Measurements from ENCODE around the gene SLFN12L. TPM values are rescaled to one million over a fixed set of nuclear protein-coding genes. Genes with fewer than 3 reads are reported as not detected.

SLFN12L gene
- total RNA-seq, 1 experiment from 2014 or later = not detected

DNA sequence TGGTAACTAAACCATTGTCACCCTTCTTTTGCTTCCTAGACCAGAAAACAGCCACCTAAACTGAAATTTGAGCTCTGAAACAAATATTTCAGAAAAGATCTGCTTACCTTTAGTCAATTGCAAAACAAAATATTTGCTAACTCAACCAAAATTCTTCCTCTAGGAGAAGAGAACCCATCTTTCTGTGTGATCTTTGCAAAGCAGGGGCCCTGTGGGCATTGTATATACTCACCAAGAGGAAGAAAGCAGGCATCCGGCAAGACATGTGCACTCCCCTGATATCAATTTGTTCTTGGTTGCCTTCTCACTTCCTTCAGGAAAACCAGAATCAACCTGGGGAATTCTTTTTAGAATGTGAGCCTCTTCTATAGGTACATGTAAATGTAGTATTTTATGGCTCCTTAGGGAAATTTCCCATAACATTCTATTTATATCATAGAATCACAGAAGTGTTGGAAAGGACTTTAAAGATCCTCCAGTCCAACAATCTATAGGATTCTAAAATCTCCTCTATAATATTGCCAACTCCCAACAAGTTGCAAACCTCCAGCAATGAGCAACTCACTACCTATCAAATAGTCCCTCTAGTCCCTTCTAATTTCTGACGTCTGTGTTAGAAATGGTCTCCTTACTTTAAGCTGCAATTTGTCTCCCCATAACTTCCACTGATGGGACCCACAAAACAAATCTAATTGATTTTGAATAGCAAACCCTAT, 22.2 kb upstream of the SLFN12L start:
- Mint-ChIP-seq H3K36me3 (ENCODE audit: insufficient read depth in 1 of 3, low read depth in 3 of 3) (no peaks in the 10 kb centered on the region), H3K27ac (no peak overlapping the region), H3K9me3 (no peaks in the 10 kb centered on the region), H3K4me1 (no peaks in the 10 kb centered on the region), H3K4me3 (no peak overlapping the region), H3K27me3 (ENCODE audit: low read depth) (peaks cover 16% of the 10 kb centered on the region)
- TF ChIP-seq, protein P1, sequence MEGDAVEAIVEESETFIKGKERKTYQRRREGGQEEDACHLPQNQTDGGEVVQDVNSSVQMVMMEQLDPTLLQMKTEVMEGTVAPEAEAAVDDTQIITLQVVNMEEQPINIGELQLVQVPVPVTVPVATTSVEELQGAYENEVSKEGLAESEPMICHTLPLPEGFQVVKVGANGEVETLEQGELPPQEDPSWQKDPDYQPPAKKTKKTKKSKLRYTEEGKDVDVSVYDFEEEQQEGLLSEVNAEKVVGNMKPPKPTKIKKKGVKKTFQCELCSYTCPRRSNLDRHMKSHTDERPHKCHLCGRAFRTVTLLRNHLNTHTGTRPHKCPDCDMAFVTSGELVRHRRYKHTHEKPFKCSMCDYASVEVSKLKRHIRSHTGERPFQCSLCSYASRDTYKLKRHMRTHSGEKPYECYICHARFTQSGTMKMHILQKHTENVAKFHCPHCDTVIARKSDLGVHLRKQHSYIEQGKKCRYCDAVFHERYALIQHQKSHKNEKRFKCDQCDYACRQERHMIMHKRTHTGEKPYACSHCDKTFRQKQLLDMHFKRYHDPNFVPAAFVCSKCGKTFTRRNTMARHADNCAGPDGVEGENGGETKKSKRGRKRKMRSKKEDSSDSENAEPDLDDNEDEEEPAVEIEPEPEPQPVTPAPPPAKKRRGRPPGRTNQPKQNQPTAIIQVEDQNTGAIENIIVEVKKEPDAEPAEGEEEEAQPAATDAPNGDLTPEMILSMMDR (conservative IDR thresholded peaks at IDR 0.05) = no peak
- H3K9ac ChIP-seq (ENCODE audit: extremely low read depth, insufficient read length, low read length) = no peak overlapping the region
- H4K91ac ChIP-seq (ENCODE audit: insufficient read length, low read depth, low read length) = no peak overlapping the region
- no peak overlapping the region for H2AFZ ChIP-seq (ENCODE audit: low read length)
- no peaks in the 10 kb centered on the region for H3K79me1 ChIP-seq (ENCODE audit: insufficient read depth, low read depth, low read length, poor library complexity, severe bottlenecking)
- no peak overlapping the region for H3K56ac ChIP-seq (ENCODE audit: insufficient read length, low read depth, low read length)
- H2BK15ac ChIP-seq (ENCODE audit: low read depth, low read length) = no peak overlapping the region
- H3K23me2 ChIP-seq (ENCODE audit: insufficient read length, low read depth, low read length, poor library complexity, severe bottlenecking) = no peaks in the 10 kb centered on the region
- no peaks in the 10 kb centered on the region for H3K27me3 ChIP-seq (ENCODE audit: insufficient read depth, low read length)
- H3K9me3 ChIP-seq (ENCODE audit: control insufficient read depth, low read depth, low read length) = no peaks in the 10 kb centered on the region
- H4K5ac ChIP-seq (ENCODE audit: insufficient read length, low read depth, low read length) = no peak overlapping the region
- no CpG with 5 or more reads among the region's 2 CpGs for WGBS (ENCODE audit: extremely low coverage, insufficient read length, low lambda C conversion rate)
- no peak overlapping the region for H2AK5ac ChIP-seq (ENCODE audit: insufficient read length, low read length)
- no peak overlapping the region for H3K18ac ChIP-seq (ENCODE audit: insufficient read length, low read depth, low read length)
- no peak overlapping the region for H3K23ac ChIP-seq (ENCODE audit: insufficient read length, low read depth, low read length)
- no peak overlapping the region for H3K4me2 ChIP-seq (ENCODE audit: insufficient read depth, insufficient read length, low read length)
- H2BK120ac ChIP-seq (ENCODE audit: low read depth, low read length, poor library complexity, severe bottlenecking) = no peak overlapping the region
- no peaks in the 10 kb centered on the region for H3K4me1 ChIP-seq (ENCODE audit: insufficient read depth, low read length)
- H4K20me1 ChIP-seq (ENCODE audit: control insufficient read depth, insufficient read depth, insufficient read length) = peaks cover 3% of the 10 kb centered on the region
- no peak overlapping the region for H4K8ac ChIP-seq (replicated peaks; ENCODE audit: insufficient read length, low read depth, low read length)
- DNase-seq = no peak
- H3K79me2 ChIP-seq (ENCODE audit: insufficient read depth, low read length) = no peaks in the 10 kb centered on the region
- no peak overlapping the region for H2BK5ac ChIP-seq (ENCODE audit: insufficient read length, low read length)
- no peak overlapping the region for H3T11ph ChIP-seq (ENCODE audit: low read length)
- H3K27ac ChIP-seq (ENCODE audit: insufficient read length, low read depth, low read length) = no peak overlapping the region
- no peak overlapping the region for H2BK12ac ChIP-seq (ENCODE audit: insufficient read length, low read depth, low read length)
- no peak overlapping the region for H2BK20ac ChIP-seq (ENCODE audit: low read depth, low read length, poor library complexity, severe bottlenecking)
- H3K4ac ChIP-seq (ENCODE audit: low read depth, low read length) = no peak overlapping the region
- no peak overlapping the region for H3K14ac ChIP-seq (ENCODE audit: insufficient read depth, low read length)
